ENCODE results near the gene TMC6. TPM values are rescaled to one million over a fixed set of nuclear protein-coding genes. Genes with fewer than 3 reads are reported as not detected.

Gene TMC6
- total and polyA plus RNA-seq, 2 experiments from 2014 or later: 50.0 to 72.2 TPM

- Histone ChIP-seq H3K79me2 (replicated peaks; ENCODE audit: insufficient read depth) (no peaks in the 10 kb centered on the region), H3F3A (replicated peaks; ENCODE audit: low read depth) (0 out of 2 replicates have a peak, but pooled peaks cover 3% of the 10 kb centered on the region), H3K27me3 (ENCODE audit: insufficient read depth) (no peaks in the 10 kb centered on the region), H3K27ac (ENCODE audit: low read depth) (no peak overlapping the region), H3K4me2 (no peak overlapping the region), H3K4me3 (no peak overlapping the region), H3K4me1 (ENCODE audit: insufficient read depth) (peaks cover 3% of the 10 kb centered on the region; the same call in 1 of the 2 replicates), H3K36me3 (ENCODE audit: insufficient read depth) (no peaks in the 10 kb centered on the region; the same call in 1 of the 2 replicates), H4K20me1 (replicated peaks; ENCODE audit: insufficient read depth) (no peaks in the 10 kb centered on the region), H3K9me2 (ENCODE audit: insufficient read depth) (no peaks in the 10 kb centered on the region), H2AFZ (no peak overlapping the region)
- Mint-ChIP-seq H3K27ac (peak overlapping the region; percentile 40; the same call in 1 of the 2 replicates), H3K27me3 (ENCODE audit: insufficient read depth, low read depth, poor library complexity) (peaks cover 17% of the 10 kb centered on the region), H3K36me3 (ENCODE audit: low read depth) (peaks cover 21% of the 10 kb centered on the region), H3K9me3 (no peaks in the 10 kb centered on the region; the same call in 2 of the 3 replicates), H3K4me3 (no peak overlapping the region), H3K4me1 (peaks cover 2% of the 10 kb centered on the region)
- ATAC-seq (no peak), DNase-seq (ENCODE audit: low spot score) (no peak)
- 0 out of 4 replicates have a peak, but pooled peaks of 1 of the 2 experiments have one; percentile 12 for TF ChIP-seq CTCF (conservative IDR thresholded peaks at IDR 0.05; ENCODE audit: low read depth in 2 of 2)
- TF ChIP-seq POLR2AphosphoS5 (IDR thresholded peaks at IDR 0.05; ENCODE audit: low read depth): no peak; the same call in 1 of the 2 replicates
- TF ChIP-seq EZH2phosphoT487 (IDR thresholded peaks at IDR 0.05; ENCODE audit: unreplicated experiment): no peak
Observed at GRCh38 chr17:78110363-78111015, 18.1 kb downstream of the TMC6 start.

GRCh38 chr17:78109489-78109761 lies 19.1 kb downstream of the TMC6 start:
- DNase-seq (ENCODE audit: low spot score) (no peak), ATAC-seq (no peak)
- no peak overlapping the region for H3K4me2 ChIP-seq
- H4K20me1 ChIP-seq (replicated peaks; ENCODE audit: insufficient read depth): no peaks in the 10 kb centered on the region
- no peak overlapping the region for H3K27ac Mint-ChIP-seq
- peaks cover 21% of the 10 kb centered on the region for H3K36me3 Mint-ChIP-seq (ENCODE audit: low read depth)
- peaks cover 11% of the 10 kb centered on the region for H3K4me1 ChIP-seq (ENCODE audit: insufficient read depth)
- H3K27me3 ChIP-seq (ENCODE audit: insufficient read depth): no peaks in the 10 kb centered on the region
- H3K27ac ChIP-seq (ENCODE audit: low read depth): no peak overlapping the region
- no peak overlapping the region for H3K4me3 ChIP-seq
- H3K9me2 ChIP-seq (ENCODE audit: insufficient read depth): no peaks in the 10 kb centered on the region
- H3K4me3 Mint-ChIP-seq: no peak overlapping the region
- peaks cover 16% of the 10 kb centered on the region for H3K27me3 Mint-ChIP-seq (ENCODE audit: insufficient read depth, low read depth, poor library complexity)
- 0 out of 2 replicates have a peak, but pooled peaks cover 3% of the 10 kb centered on the region for H3F3A ChIP-seq (replicated peaks; ENCODE audit: low read depth)
- H3K79me2 ChIP-seq (replicated peaks; ENCODE audit: insufficient read depth): no peaks in the 10 kb centered on the region
- no peak overlapping the region for H2AFZ ChIP-seq
- peaks cover 2% of the 10 kb centered on the region; the same call in 1 of the 2 replicates for H3K36me3 ChIP-seq (ENCODE audit: insufficient read depth)
- H3K9me3 Mint-ChIP-seq: no peaks in the 10 kb centered on the region; the same call in 2 of the 3 replicates
- peaks cover 5% of the 10 kb centered on the region for H3K4me1 Mint-ChIP-seq
- TF ChIP-seq CTCF (conservative IDR thresholded peaks at IDR 0.05; ENCODE audit: low read depth in 2 of 2) (no peak), REST (IDR thresholded peaks at IDR 0.05; ENCODE audit: unreplicated experiment) (no peak), CREB1 (CRISPR knock-in tag; IDR thresholded peaks at IDR 0.05; ENCODE audit: low read depth) (no peak), EZH2 (IDR thresholded peaks at IDR 0.05; ENCODE audit: low read depth, unreplicated experiment) (no peak)
